ENCODE measurements around the gene C1orf174.

The C1orf174 gene

GRCh38 chr1:3896396-3897000, 3.6 kb downstream of the C1orf174 start:
- Histone ChIP-seq H3K27me3 (ENCODE audit: low read depth, low read length) (no peaks in the 10 kb centered on the region), H3K9me3 (ENCODE audit: insufficient read depth, low read length) (no peaks in the 10 kb centered on the region), H3K4me1 (ENCODE audit: low read length) (peaks cover 17% of the 10 kb centered on the region), H3K36me3 (replicated peaks; ENCODE audit: low read depth, low read length) (peaks cover 31% of the 10 kb centered on the region), H3K4me3 (ENCODE audit: low read length) (no peak overlapping the region), H3K79me2 (ENCODE audit: low read length) (peaks cover 72% of the 10 kb centered on the region), H2AFZ (ENCODE audit: low read depth, low read length) (no peak overlapping the region), H4K20me1 (ENCODE audit: insufficient read depth, low read length) (peaks cover 9% of the 10 kb centered on the region), H3K9ac (ENCODE audit: low read length) (no peak overlapping the region), H3K4me2 (ENCODE audit: low read length) (no peak overlapping the region), H3K27ac (ENCODE audit: low read length) (no peak overlapping the region)
- TF ChIP-seq CTCF (IDR thresholded peaks at IDR 0.05; ENCODE audit: low read depth, low read length): no peak

GRCh38 chr1:3895951-3896325, 4.1 kb downstream of the C1orf174 start:
- no peak overlapping the region for H3K9ac ChIP-seq (ENCODE audit: low read length)
- H3K4me3 ChIP-seq (ENCODE audit: low read length): no peak overlapping the region
- TF ChIP-seq EZH2phosphoT487 (IDR thresholded peaks at IDR 0.05; ENCODE audit: low read depth) (no peak), CTCF (IDR thresholded peaks at IDR 0.05; ENCODE audit: low read depth, low read length) (no peak)
- no peak overlapping the region for H3K4me2 ChIP-seq (ENCODE audit: low read length)
- peaks cover 9% of the 10 kb centered on the region for H4K20me1 ChIP-seq (ENCODE audit: insufficient read depth, low read length)
- H3K79me2 ChIP-seq (ENCODE audit: low read length): peaks cover 72% of the 10 kb centered on the region
- H3K9me3 ChIP-seq (ENCODE audit: insufficient read depth, low read length): no peaks in the 10 kb centered on the region
- H3K4me1 ChIP-seq (ENCODE audit: low read length): peaks cover 17% of the 10 kb centered on the region
- H2AFZ ChIP-seq (ENCODE audit: low read depth, low read length): no peak overlapping the region
- no peak overlapping the region for H3K27ac ChIP-seq (ENCODE audit: low read length)
- H3K36me3 ChIP-seq (replicated peaks; ENCODE audit: low read depth, low read length): peaks cover 32% of the 10 kb centered on the region
- no peaks in the 10 kb centered on the region for H3K27me3 ChIP-seq (ENCODE audit: low read depth, low read length)

- H3K4me1 ChIP-seq (ENCODE audit: low read length): peaks cover 17% of the 10 kb centered on the region
- H3K36me3 ChIP-seq (replicated peaks; ENCODE audit: low read depth, low read length): peaks cover 37% of the 10 kb centered on the region
- H4K20me1 ChIP-seq (ENCODE audit: insufficient read depth, low read length): peaks cover 9% of the 10 kb centered on the region
- no peak for TF ChIP-seq EZH2phosphoT487 (IDR thresholded peaks at IDR 0.05; ENCODE audit: low read depth)
- H3K4me3 ChIP-seq (ENCODE audit: low read length): no peak overlapping the region
- H3K4me2 ChIP-seq (ENCODE audit: low read length): no peak overlapping the region
- no peak overlapping the region for H3K27ac ChIP-seq (ENCODE audit: low read length)
- H2AFZ ChIP-seq (ENCODE audit: low read depth, low read length): no peak overlapping the region
- H3K79me2 ChIP-seq (ENCODE audit: low read length): peaks cover 72% of the 10 kb centered on the region
- H3K27me3 ChIP-seq (ENCODE audit: low read depth, low read length): no peaks in the 10 kb centered on the region
- no peaks in the 10 kb centered on the region for H3K9me3 ChIP-seq (ENCODE audit: insufficient read depth, low read length)
- no peak overlapping the region for H3K9ac ChIP-seq (ENCODE audit: low read length)
These were observed 4.7 kb downstream of the C1orf174 start for GRCh38 chr1:3895279-3895950.

GRCh38 chr1:3894626-3895278, 5.3 kb downstream of the C1orf174 start:
- Histone ChIP-seq H3K4me1 (ENCODE audit: low read length) (peaks cover 17% of the 10 kb centered on the region), H3K79me2 (ENCODE audit: low read length) (peaks cover 70% of the 10 kb centered on the region), H3K27me3 (ENCODE audit: low read depth, low read length) (no peaks in the 10 kb centered on the region), H3K4me2 (ENCODE audit: low read length) (no peak overlapping the region), H4K20me1 (ENCODE audit: insufficient read depth, low read length) (peaks cover 9% of the 10 kb centered on the region), H2AFZ (ENCODE audit: low read depth, low read length) (no peak overlapping the region), H3K36me3 (replicated peaks; ENCODE audit: low read depth, low read length) (peaks cover 44% of the 10 kb centered on the region), H3K4me3 (ENCODE audit: low read length) (no peak overlapping the region), H3K9ac (ENCODE audit: low read length) (no peak overlapping the region), H3K27ac (ENCODE audit: low read length) (no peak overlapping the region), H3K9me3 (ENCODE audit: insufficient read depth, low read length) (no peaks in the 10 kb centered on the region)
- TF ChIP-seq EZH2phosphoT487 (IDR thresholded peaks at IDR 0.05; ENCODE audit: low read depth) (no peak), CTCF (IDR thresholded peaks at IDR 0.05; ENCODE audit: low read depth, low read length) (no peak)
